NCI-H524 (cell line): Measurements from ENCODE around the gene TKFC.

Experiments
- DNase-seq, 2 experiments: peaks; one replicate each; lab custom pipeline; 2025; lab: John Stamatoyannopoulos, UW

The TKFC gene

GRCh38 chr11:61345170-61345610, 12.2 kb downstream of the TKFC start:
- DNase-seq, result peak; percentile 16 to 59

DNA sequence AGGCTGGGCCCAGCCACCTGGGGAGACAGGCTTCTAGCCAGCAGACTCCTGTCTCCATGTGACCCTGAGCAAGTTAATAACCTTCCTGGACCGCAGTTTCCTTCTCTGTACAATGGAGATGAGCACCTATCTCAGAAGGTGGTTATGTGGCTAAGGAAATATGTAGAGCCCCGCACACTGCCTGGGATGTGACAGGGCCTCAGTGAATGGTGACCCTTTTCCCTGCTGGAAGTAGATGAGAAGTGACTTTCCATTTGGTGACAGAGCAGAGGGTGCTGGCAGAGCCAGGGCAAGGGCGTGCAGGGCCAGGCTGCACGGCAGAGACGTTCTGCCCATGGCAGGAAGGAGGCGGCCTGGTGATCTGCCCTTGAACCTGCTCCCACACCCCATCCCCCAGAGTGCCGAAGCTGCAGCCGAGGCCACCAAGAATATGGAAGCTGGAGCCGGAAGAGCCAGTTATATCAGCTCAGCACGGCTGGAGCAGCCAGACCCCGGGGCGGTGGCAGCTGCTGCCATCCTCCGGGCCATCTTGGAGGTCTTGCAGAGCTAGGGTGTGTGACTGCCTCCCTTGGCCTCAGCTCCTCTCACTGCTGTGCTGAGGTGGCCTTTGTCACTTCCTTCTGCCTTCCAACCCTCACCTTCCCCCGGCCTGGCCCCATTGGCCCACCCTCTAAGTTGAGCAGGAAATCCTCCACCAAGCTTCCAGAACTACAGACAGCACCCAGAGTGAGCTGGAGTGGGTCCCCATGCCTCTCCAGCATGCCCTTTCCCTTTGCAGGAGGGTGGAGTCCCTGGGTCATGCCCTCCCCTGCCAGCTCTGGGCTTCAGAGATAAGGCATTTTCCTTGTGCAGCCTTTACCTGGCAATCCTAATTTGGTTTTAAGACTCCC, 13.2 kb downstream of the TKFC start:
- DNase-seq, result no peak

DNA sequence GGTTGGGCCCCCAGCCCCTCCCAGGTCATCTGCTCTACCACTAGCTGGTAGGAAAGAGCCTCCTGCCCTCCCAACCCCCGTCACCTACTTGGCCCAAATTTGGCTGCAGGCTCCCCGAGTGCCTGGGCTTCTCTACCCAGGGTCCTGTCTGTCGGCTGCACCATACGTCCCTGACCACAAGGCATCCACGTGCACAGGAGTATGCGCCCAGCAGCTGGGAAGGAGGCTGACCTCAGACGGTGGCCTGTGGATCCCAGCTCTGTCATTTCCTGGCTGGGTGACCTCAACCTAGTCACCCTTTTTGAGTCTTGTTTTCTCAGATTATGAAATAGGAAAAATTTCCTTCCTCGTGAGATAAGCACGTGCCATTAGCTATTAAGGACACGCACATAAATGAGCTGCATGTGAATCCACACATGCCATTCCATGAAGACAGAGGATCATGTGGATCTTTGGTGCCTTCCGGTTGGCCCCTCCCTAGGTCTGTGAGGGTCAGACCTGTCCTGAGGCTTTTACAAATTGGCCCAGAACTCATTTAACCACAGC, 15.0 kb downstream of the TKFC start:
- no peak for DNase-seq

- DNase-seq, result no peak
Observed at GRCh38 chr11:61349189-61349751, 16.2 kb downstream of the TKFC start.

- DNase-seq, result no peak
Observed at GRCh38 chr11:61349916-61350315, 16.9 kb downstream of the TKFC start.

DNA sequence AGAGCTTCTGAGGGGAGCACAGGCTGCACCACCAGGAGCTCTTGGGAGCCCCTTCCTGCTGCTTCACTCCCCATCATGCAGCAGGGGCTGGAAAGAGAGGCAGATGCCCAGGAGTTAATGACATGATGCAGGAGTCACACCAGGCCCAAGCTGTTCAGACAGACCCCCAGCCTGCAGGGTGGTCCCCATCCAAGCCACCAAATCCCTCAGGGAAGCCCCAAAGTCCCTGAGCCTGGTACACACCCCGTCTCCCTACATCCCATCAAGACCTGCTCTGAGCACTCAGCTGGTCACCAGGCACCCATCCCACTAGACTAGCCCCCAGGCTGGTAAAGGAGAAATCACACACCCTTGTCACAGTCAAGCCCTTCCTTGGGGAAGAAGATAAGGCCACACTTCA, 17.3 kb downstream of the TKFC start:
- no peak for DNase-seq

DNA sequence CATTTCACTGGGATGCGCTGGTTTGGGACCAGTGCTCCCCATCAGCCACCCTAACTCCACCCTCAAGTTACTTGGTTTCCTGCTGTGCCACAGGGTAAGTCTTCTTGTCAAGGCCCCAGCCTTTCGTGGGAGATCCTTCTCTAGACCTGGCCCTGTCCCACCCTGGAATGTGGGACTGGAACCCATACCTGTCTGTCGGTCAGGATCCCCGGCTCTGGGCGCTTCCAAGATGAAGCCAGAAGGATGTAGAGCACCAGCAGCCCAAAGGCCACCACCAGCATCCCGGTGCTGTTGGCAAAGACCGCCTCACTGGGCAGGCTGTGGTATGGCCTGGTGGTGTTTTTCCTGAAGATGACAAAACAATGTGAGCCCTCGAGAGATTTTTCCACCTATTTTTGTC, 17.8 kb downstream of the TKFC start:
- no peak for DNase-seq

DNA sequence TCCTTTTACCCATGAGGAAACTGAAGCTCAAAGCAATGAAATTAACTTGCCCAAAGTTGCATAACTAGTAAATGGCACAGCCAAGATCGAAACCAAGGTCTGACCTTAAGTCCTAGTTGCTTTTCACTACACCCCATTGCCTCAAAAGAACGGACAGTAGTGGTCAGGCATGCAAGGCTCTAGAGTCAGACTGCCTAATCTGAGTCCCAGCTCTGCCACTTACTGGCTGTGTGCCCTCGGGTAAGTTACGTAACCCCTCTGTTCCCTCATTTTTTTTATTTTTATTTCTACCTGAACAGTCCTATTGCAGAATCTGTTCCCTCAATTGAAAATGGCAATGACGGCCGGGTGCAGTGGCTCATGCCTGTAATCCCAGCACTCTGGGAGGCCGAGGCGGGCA, 19.0 kb downstream of the TKFC start:
- DNase-seq, result no peak

DNA sequence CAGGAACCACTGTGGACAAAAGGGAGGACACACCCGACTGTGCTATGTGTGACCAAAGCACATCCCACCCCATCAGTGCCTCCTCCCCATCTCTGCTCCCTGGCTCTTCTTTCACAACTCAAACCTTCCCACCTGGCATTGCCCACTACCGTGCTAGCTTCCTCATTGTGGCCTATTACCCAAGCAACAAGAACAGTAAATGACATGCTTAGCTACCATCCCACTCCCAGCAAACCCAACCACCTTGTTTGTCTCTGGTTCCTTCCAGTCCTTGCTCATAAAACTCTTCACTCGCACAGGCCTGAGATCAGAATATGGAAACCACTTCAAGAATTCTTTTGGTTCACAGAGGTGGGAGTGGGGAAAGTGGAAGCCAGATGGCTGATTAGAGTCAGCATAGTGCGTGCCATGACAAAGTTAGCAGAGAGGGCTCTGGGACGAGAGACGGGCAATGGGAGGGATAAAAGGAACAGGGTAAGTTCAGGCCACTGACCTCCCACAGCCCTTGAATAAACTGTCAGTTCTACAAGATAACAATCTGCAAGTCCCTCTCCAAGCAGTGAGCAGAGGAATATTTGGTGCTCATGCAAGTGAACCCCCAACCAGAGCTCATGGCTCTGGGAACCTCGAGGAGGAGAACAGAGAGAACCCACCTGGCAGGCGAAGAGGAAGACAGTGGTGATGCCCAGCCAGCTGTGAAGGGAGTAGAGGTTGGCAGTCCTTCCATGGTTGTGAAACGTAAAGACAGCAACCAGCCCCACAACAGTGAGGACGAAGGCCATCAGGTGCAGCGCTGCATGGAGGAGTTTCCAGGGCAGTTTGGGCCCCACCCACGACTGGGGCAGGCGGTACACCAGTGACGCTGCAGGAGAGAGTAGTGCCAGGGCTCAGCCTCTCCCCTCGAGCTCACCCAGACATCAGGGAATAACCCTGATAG, 20.4 kb downstream of the TKFC start:
- no peak for DNase-seq

DNA sequence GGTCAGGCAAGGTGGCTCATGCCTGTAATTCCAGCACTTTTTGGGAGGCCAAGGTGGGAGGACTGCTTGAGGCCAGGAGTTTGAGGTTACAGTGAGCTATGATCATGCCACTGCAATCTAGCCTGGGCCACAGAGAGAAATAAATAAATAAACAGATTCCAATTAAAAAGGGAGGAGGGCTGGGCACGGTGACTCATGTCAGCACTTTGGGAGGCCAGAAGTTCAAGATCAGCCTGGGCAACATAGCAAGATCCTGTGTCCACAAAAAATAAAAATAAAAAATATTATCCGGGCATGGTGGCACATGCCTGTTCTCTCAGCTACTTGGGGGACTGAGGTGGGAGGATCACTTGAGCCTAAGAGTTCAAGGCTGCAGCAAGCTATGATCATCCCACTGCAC, 21.2 kb downstream of the TKFC start:
- DNase-seq, result no peak

DNA sequence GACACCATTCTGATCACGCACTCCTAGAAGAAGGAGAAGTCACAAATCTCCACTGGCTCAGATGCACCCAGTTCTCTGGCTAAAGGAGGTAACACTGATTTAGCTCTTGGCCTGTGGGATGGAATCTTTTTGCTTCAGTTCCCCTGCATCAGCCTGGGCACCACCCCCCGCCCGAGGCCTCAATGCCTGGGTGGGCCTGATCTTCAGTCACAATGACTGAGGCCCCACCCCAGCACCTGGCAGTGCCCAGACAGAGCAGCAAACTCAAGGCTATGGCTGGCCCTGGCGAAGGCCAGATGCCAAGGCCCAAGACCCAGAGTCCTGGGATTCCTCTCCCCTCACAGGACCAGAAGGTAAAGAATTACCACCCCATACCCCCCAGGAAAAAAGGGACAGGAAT, 23.7 kb downstream of the TKFC start:
- DNase-seq, result no peak

DNA sequence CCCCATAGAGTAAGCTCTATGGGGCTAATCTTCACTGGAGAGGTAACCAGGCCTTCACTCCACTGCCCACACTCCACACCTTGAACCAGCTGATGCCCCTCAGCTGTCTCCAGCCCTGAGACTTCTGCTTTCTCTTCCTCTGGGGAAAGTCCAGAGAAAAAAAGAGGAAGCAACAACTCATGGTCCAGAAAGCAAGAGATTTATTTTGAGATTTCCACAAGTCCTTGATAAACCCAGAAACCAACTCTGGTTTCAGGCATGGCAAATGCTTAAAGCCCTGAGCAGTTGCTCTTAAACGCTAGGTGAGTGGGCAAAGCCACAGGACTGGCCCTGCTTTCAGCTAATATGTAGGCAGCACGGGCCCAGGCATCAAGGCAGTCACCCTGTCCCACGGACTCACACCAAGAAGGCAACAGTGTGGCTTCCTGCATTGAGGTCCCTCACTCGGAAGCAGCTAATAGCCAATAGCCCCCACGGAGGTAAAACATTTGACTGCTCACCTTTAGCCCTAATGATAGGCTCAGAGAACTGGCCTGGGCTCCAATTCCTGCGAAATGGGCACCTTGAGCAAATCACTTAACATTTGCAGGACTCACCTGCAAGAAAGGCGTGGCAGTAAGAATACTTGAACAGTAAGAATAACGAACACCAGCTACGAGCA, 24.3 kb downstream of the TKFC start:
- DNase-seq, result no peak

DNA sequence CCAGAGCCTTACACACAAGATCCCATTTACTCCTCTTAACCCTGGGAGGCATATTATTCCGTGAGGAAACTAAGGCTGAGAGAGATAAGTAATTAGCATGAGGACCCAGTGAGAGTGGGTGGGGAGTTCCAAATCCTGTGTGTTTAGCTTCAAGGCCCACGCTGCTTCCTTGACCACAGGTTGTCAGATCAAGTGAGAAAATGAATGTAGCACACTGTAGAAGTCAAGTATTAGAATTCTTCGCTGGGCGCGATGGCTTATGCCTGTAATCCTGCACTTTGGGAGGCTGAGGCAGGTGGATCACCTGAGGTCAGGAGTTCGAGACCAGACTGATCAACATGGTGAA, 24.8 kb downstream of the TKFC start:
- DNase-seq, result no peak

DNA sequence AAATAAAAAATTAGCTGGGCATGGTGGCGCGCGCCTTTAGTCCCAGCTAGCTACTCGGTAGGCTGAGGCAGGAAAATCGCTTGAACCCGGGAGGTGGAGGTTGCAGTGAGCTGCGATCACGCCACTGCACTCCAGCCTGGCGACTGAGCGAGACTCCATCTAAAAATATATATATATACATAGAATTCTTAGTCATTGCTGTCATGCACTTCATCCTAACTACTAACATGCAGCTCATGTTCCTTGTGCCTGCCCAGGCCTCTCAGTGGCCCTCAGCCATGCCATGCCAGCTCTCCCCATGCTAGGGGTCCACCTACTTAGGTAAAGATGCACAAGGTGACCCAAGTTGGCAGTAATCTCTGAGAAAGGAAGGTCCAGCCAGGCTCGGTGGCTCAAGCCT, 25.5 kb downstream of the TKFC start:
- DNase-seq, result no peak

DNA sequence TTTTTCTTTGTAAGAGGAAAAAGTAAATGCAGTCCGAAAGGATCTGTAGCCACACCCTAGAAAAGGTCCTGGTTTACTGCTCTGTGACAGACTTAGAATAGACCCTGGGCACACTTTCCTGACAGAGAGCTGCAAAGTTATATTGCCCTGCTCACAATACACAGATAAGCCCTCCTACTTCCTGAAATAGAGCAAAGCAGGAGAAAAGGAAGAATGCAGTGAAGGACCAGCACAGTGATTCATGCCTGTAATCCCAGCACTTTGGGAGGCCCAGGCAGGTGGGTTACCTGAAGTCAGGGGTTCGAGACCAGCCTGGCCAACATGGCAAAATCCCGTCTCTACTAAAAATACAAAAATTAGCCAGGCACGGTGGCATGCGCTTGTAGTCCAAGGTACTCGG, 26.5 kb downstream of the TKFC start:
- DNase-seq, result no peak

DNA sequence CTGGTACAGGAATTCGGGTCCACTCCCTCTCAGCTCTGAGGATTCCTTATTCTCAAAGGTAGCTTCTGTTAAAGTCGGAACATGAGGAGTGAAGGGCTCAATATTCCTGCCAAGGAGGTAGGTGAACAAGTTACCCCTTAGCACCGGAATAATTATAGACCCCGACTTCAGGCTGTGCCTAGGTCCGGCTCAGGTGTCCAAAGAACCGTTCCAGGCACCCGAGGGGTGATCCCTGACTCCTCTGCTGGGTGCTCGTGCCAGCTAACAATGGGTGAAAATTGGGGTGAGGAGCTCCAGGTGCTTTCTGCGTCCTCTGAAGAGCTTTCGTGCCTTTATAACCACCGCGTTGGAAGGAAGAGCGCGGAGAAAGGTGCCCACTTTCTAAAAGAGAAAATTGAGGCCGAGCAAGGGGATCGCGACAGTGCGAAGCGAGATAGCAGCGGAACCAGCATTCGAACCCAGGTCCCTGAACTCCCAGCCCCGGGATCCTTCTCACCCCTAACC, 28.3 kb downstream of the TKFC start:
- peak in 1 of 2 experiments; percentile 12 for DNase-seq

DNA sequence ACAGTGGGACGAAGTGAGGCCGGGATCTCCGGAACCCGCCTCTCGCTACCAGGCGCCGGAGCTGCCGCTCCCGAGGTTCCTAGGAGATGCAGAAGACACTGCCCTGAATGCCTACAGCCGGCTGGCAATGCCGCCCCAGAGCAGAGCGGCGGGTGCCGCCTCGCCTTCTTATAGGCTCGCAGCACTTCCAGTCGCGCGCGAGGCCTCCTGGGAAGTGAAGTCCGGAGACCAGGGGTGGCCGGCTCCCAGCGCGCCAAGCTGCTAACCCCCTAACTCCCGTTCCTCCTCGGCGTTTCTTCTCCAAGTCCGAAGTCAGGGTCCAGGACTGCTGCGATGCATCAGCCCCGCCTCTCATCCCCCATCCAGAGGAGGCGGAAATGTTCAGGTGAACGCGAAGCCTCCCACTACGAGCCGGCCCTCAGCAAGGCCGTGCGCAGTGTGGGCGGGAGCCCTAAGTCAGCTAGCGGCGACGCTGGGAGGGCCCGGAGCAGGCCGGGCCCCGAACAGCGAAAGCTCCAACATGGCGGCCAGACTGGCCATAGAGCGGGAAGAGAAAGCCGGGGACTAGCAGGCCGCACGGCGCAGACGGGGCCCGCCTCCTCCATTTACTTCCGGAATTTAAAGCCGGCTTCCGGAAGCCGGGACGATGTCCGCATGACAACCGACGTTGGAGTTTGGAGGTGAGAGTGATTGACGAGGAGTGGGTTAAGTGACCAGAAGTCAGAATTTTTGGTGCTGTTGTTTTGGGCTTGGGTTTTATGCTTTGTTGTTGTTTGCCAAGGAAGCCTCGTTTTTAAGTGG, 28.9 kb downstream of the TKFC start, which contains the start of the genes CYB561A3 and TMEM138:
TSS of gene CYB561A3 (minus strand) at position 142 of the 801 bp plus-strand sequence. CDS start 5,169 bp downstream, outside the sequence.
TSS of gene TMEM138 (plus strand) at position 634 of the 801 bp plus-strand sequence. CDS start 2,017 bp downstream, outside the sequence.
- peak; percentile 83 to 92 for DNase-seq

- DNase-seq, result peak in 1 of 2 experiments; percentile 35
Observed at GRCh38 chr11:61362542-61362875, 29.5 kb downstream of the TKFC start.

DNA sequence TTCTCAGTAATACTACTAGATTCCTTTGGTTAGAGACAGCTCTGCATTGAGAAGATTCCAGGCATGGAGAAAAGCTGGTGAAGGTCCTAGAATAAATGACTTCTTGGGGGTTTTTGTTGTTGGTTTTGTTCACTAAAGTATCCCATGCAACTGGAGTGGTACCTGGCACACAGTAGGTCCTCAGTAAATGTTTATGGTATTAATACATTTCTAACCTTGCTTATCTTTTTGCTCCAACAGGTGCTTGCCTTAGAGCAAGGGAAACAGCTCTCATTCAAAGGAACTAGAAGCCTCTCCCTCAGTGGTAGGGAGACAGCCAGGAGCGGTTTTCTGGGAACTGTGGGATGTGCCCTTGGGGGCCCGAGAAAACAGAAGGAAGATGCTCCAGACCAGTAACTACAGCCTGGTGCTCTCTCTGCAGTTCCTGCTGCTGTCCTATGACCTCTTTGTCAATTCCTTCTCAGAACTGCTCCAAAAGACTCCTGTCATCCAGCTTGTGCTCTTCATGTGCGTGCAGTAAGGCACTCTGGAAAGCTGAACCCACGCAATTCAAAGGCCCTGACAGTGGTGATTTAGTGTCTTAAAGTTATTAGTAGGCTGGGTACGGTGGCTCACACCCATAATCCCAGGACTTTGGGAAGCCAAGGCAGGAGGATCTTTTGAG, 31.1 kb downstream of the TKFC start:
- no peak for DNase-seq

DNA sequence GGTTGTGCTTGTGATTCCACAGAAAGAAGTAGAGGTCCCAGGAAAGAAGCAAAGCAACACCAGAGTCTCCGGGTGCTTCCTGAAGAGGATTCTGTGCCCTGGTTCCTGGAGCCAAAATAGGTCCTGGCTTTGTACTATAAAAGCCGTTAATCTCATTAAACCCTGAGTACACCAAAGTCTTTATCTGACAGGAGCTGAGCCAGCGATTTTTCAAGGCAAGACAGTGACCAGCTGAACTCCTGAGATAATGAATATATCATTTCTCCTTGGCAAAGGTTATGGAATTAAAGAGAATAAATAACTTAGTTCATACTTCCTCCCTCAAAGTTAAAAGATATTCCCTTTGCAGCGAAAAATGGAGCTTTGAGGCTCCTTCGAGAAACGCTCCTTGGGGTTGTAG, 34.4 kb downstream of the TKFC start:
- no peak for DNase-seq
